H9 (cell line): ENCODE data around the gene LYSMD2. TPM values are rescaled to one million over a fixed set of nuclear protein-coding genes. Genes with fewer than 3 reads are reported as not detected.

Source experiments
- DNase-seq: peaks from one replicate; pipeline ENCODE4 v3.0.0-alpha.2; 2017
- H2AFZ ChIP-seq: one replicate; pipeline ENCODE4 v1.6.1; 2013; ENCODE audit warnings: mild to moderate bottlenecking, low read length, control low read depth, moderate library complexity
- H2AK5ac ChIP-seq: 2 replicates; pipeline ENCODE4 v1.6.1; 2013; ENCODE audit warnings: low read length, control low read depth, mixed read lengths; ENCODE audit not compliant: insufficient read length
- H2BK120ac ChIP-seq: one replicate; pipeline ENCODE4 v1.6.1; 2013; ENCODE audit warnings: low read depth, mild to moderate bottlenecking, low read length, control low read depth, inconsistent platforms; ENCODE audit not compliant: poor library complexity, severe bottlenecking
- H2BK12ac ChIP-seq: 2 replicates; pipeline ENCODE4 v1.6.1; 2013; ENCODE audit warnings: low read length, control low read depth, mixed read lengths, low read depth; ENCODE audit not compliant: insufficient read length
- H2BK15ac ChIP-seq: 2 replicates; pipeline ENCODE4 v1.6.1; 2013; ENCODE audit warnings: low read depth, low read length, control low read depth
- H2BK20ac ChIP-seq: one replicate; pipeline ENCODE4 v1.6.1; 2013; ENCODE audit warnings: low read depth, mild to moderate bottlenecking, low read length, control low read depth, inconsistent platforms; ENCODE audit not compliant: poor library complexity, severe bottlenecking
- H2BK5ac ChIP-seq: 2 replicates; pipeline ENCODE4 v1.6.1; 2013; ENCODE audit warnings: low read length, control low read depth, mixed read lengths; ENCODE audit not compliant: insufficient read length
- H3K14ac ChIP-seq: 2 replicates; pipeline ENCODE4 v1.6.1; 2013; ENCODE audit warnings: low read length, control low read depth; ENCODE audit not compliant: insufficient read depth
- H3K18ac ChIP-seq: 2 replicates; pipeline ENCODE4 v1.6.1; 2013; ENCODE audit warnings: low read depth, mild to moderate bottlenecking, mixed read lengths, low read length, control low read depth; ENCODE audit not compliant: insufficient read length
- H3K23ac ChIP-seq: 2 replicates; pipeline ENCODE4 v1.6.1; 2013; ENCODE audit warnings: low read length, control low read depth, mixed read lengths, low read depth; ENCODE audit not compliant: insufficient read length
- H3K23me2 ChIP-seq: 2 replicates; pipeline ENCODE4 v1.6.1; 2013; ENCODE audit warnings: low read depth, mild to moderate bottlenecking, mixed read lengths, low read length, control low read depth; ENCODE audit not compliant: insufficient read length, poor library complexity, severe bottlenecking
- H3K27ac ChIP-seq: 2 replicates; pipeline ENCODE4 v1.5.1; 2013; ENCODE audit warnings: low read length, control low read depth, mixed read lengths, low read depth; ENCODE audit not compliant: insufficient read length
- H3K27me3 ChIP-seq: 2 replicates; pipeline ENCODE4 v1.6.1; 2013; ENCODE audit warnings: low read length, control low read depth, inconsistent platforms; ENCODE audit not compliant: insufficient read depth
- H3K4ac ChIP-seq: 2 replicates; pipeline ENCODE4 v1.6.1; 2013; ENCODE audit warnings: low read depth, mild to moderate bottlenecking, control low read depth, inconsistent platforms, low read length, moderate library complexity
- H3K4me1 ChIP-seq: 2 replicates; pipeline ENCODE4 v1.6.1; 2013; ENCODE audit warnings: low read length, control low read depth, inconsistent platforms; ENCODE audit not compliant: insufficient read depth
- H3K4me2 ChIP-seq: 2 replicates; pipeline ENCODE4 v1.6.1; 2013; ENCODE audit warnings: low read length, control low read depth, mixed read lengths; ENCODE audit not compliant: insufficient read length, insufficient read depth
- H3K56ac ChIP-seq: 2 replicates; pipeline ENCODE4 v1.6.1; 2013; ENCODE audit warnings: low read depth, mild to moderate bottlenecking, mixed read lengths, low read length, control low read depth; ENCODE audit not compliant: insufficient read length
- H3K79me1 ChIP-seq: 2 replicates; pipeline ENCODE4 v1.6.1; 2013; ENCODE audit warnings: low read depth, mild to moderate bottlenecking, moderate library complexity, low read length, control low read depth, inconsistent platforms; ENCODE audit not compliant: insufficient read depth, poor library complexity, severe bottlenecking
- H3K79me2 ChIP-seq: 2 replicates; pipeline ENCODE4 v1.6.1; 2013; ENCODE audit warnings: low read length, control low read depth, inconsistent platforms; ENCODE audit not compliant: insufficient read depth
- H3K9ac ChIP-seq: 2 replicates; pipeline ENCODE4 v1.6.1; 2013; ENCODE audit warnings: low read length, control low read depth, mixed read lengths; ENCODE audit not compliant: insufficient read length; ENCODE audit errors: extremely low read depth
- H3K9me3 ChIP-seq: one replicate; pipeline ENCODE4 v1.6.1; 2013; ENCODE audit warnings: low read depth, low read length, inconsistent platforms; ENCODE audit not compliant: control insufficient read depth
- H3T11ph ChIP-seq: one replicate; pipeline ENCODE4 v1.6.1; 2013; ENCODE audit warnings: mild to moderate bottlenecking, low read length, control low read depth, inconsistent platforms
- H4K20me1 ChIP-seq: one replicate; pipeline ENCODE4 v1.6.1; 2013; ENCODE audit not compliant: control insufficient read depth, insufficient read length, insufficient read depth
- H4K5ac ChIP-seq: 2 replicates; pipeline ENCODE4 v1.6.1; 2013; ENCODE audit warnings: low read depth, mild to moderate bottlenecking, mixed read lengths, low read length, control low read depth; ENCODE audit not compliant: insufficient read length
- H4K8ac ChIP-seq: replicated peaks from 2 replicates; pipeline ENCODE4 v1.6.1; 2013; ENCODE audit warnings: low read length, control low read depth, mixed read lengths, low read depth; ENCODE audit not compliant: insufficient read length
- H4K91ac ChIP-seq: 2 replicates; pipeline ENCODE4 v1.6.1; 2013; ENCODE audit warnings: low read depth, mild to moderate bottlenecking, moderate library complexity, mixed read lengths, low read length, control low read depth; ENCODE audit not compliant: insufficient read length
- H3K27ac Mint-ChIP-seq, 3 experiments: 2 replicates in 2 of 3; 3 replicates in 1 of 3; pipeline ENCODE4 v1.8.0; 2020 to 2021; ENCODE audit warnings: mixed read lengths in 3 of 3, mild to moderate bottlenecking in 1 of 3, moderate library complexity in 1 of 3
- H3K27me3 Mint-ChIP-seq: 2 replicates; pipeline ENCODE4 v1.8.0; 2021; ENCODE audit warnings: low read depth, mild to moderate bottlenecking, moderate library complexity, mixed read lengths
- H3K36me3 Mint-ChIP-seq, 3 experiments: 2 replicates in 2 of 3; 3 replicates in 1 of 3; pipeline ENCODE4 v1.8.0; 2020 to 2021; ENCODE audit warnings: low read depth in 3 of 3, mixed read lengths in 3 of 3; ENCODE audit not compliant: insufficient read depth in 1 of 3
- H3K4me1 Mint-ChIP-seq, 2 experiments: 2 replicates each; pipeline ENCODE4 v1.8.0; 2020; ENCODE audit warnings: mixed read lengths in 2 of 2
- H3K4me3 Mint-ChIP-seq, 2 experiments: 2 replicates in 1 of 2; 3 replicates in 1 of 2; pipeline ENCODE4 v1.8.0; 2020 to 2021; ENCODE audit warnings: mild to moderate bottlenecking in 2 of 2, mixed read lengths in 2 of 2, moderate library complexity in 1 of 2
- H3K9me3 Mint-ChIP-seq, 2 experiments: 2 replicates in 1 of 2; 3 replicates in 1 of 2; pipeline ENCODE4 v1.8.0; 2020; ENCODE audit warnings: mild to moderate bottlenecking in 2 of 2, mixed read lengths in 2 of 2, moderate library complexity in 1 of 2
- WGBS: extraction: QIAGEN DNeasy Blood & Tissue Kit; methylation state at CpG from one replicate; pipeline ENCODE4 v1.1.7; 2013; ENCODE audit warnings: missing lambda C conversion rate, low lambda C conversion rate, mixed read lengths; ENCODE audit not compliant: insufficient read length; ENCODE audit errors: extremely low coverage; 5-methylcytosine and 5-hydroxymethylcytosine counted together
- total RNA-seq: library from RNA; stranded (reverse); gene quantifications from 2 replicates; pipeline ENCODE4 v1.2.1, GENCODE V29; 2021
- TF ChIP-seq, protein P1 (sequence below): fragments of 200-600 bp; sonication (generic); conservative IDR thresholded peaks from 3 replicates; pipeline ENCODE4 v1.8.0; 2021; ENCODE audit warnings: antibody characterized with exemption, mild to moderate bottlenecking

The LYSMD2 gene
- total RNA-seq, 1 experiment from 2014 or later = 3.9 TPM

DNA sequence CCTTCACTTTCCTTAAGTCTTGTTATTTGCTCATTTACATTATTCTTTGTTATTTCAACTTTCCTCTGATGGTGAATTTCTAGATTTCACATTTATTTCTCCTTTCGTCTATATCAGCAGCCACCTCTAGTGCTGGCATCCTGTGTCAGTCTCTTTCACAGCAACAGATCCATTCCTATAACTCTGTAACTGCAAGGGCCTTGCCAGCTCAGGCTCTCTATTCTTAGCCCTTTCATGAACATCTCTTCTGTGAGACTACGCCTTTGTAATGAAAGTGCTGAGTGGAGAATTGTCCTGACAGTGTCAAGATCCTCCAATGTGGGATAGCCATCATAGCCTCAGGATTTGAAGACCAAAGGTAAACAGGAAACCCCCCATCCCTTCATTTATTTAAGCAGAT is 60.0 kb downstream of the LYSMD2 start:
- no peaks in the 10 kb centered on the region for H3K36me3 Mint-ChIP-seq
- no peak for DNase-seq
- TF ChIP-seq, protein P1, sequence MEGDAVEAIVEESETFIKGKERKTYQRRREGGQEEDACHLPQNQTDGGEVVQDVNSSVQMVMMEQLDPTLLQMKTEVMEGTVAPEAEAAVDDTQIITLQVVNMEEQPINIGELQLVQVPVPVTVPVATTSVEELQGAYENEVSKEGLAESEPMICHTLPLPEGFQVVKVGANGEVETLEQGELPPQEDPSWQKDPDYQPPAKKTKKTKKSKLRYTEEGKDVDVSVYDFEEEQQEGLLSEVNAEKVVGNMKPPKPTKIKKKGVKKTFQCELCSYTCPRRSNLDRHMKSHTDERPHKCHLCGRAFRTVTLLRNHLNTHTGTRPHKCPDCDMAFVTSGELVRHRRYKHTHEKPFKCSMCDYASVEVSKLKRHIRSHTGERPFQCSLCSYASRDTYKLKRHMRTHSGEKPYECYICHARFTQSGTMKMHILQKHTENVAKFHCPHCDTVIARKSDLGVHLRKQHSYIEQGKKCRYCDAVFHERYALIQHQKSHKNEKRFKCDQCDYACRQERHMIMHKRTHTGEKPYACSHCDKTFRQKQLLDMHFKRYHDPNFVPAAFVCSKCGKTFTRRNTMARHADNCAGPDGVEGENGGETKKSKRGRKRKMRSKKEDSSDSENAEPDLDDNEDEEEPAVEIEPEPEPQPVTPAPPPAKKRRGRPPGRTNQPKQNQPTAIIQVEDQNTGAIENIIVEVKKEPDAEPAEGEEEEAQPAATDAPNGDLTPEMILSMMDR = no peak
- no peak overlapping the region for H3K9ac ChIP-seq
- H4K8ac ChIP-seq = no peak overlapping the region
- H4K20me1 ChIP-seq = no peaks in the 10 kb centered on the region
- H3K27me3 Mint-ChIP-seq = peaks cover 22% of the 10 kb centered on the region
- H3K4me3 Mint-ChIP-seq = no peak overlapping the region
- no peak overlapping the region for H3K56ac ChIP-seq
- H3K18ac ChIP-seq = no peak overlapping the region
- H3K23ac ChIP-seq = no peak overlapping the region
- no peak overlapping the region for H2BK12ac ChIP-seq
- H2BK120ac ChIP-seq = no peak overlapping the region
- no CpG with 5 or more reads among the region's 2 CpGs for WGBS
- H2BK20ac ChIP-seq = no peak overlapping the region
- peaks cover 3% of the 10 kb centered on the region for H3K23me2 ChIP-seq
- no peak overlapping the region for H2BK15ac ChIP-seq
- no peaks in the 10 kb centered on the region for H3K9me3 ChIP-seq
- no peaks in the 10 kb centered on the region for H3K79me2 ChIP-seq
- no peak overlapping the region for H2AK5ac ChIP-seq
- H2AFZ ChIP-seq = no peak overlapping the region
- no peaks in the 10 kb centered on the region for H3K9me3 Mint-ChIP-seq
- H3T11ph ChIP-seq = no peak overlapping the region
- H4K91ac ChIP-seq = no peak overlapping the region
- no peaks in the 10 kb centered on the region; the same call in 1 of the 2 replicates for H3K4me1 ChIP-seq
- H3K4me1 Mint-ChIP-seq = peaks cover 12 to 15% of the 10 kb centered on the region in 2 experiments
- H3K27ac ChIP-seq = no peak overlapping the region
- no peak overlapping the region for H3K4ac ChIP-seq
- H3K27me3 ChIP-seq = no peaks in the 10 kb centered on the region
- no peak overlapping the region for H3K14ac ChIP-seq
- no peak overlapping the region for H3K27ac Mint-ChIP-seq
- no peaks in the 10 kb centered on the region for H3K79me1 ChIP-seq
- H4K5ac ChIP-seq = no peak overlapping the region
- H3K4me2 ChIP-seq = no peak overlapping the region
- no peak overlapping the region for H2BK5ac ChIP-seq
